Ascending aorta (tissue), 2 donors: ENCODE data around the gene MAPK4. TPM values are rescaled to one million over a fixed set of nuclear protein-coding genes. Genes with fewer than 3 reads are reported as not detected.

Source experiments
- DNase-seq, 2 donors: peaks; one replicate each; pipeline ENCODE4 v3.0.0-alpha.2; 2019; ENCODE audit warnings: low spot score in 2 of 2
- H3K27ac ChIP-seq, 2 donors: fragments of 200-600 bp; sonication (generic); one replicate each; pipeline ENCODE4 v1.5.1; 2016 to 2017; ENCODE audit warnings: mild to moderate bottlenecking in 1 of 2
- H3K27me3 ChIP-seq: fragments of 200-600 bp; sonication (generic); one replicate; pipeline ENCODE4 v1.5.1; 2017
- H3K36me3 ChIP-seq, 2 donors: fragments of 200-600 bp; sonication (generic); one replicate each; pipeline ENCODE4 v1.5.1; 2016
- H3K4me1 ChIP-seq, 2 donors: fragments of 200-600 bp; sonication (generic); one replicate each; pipeline ENCODE4 v1.5.1; 2016 to 2017; ENCODE audit warnings: mild to moderate bottlenecking in 1 of 2
- H3K4me3 ChIP-seq, 2 donors: fragments of 200-600 bp; sonication (generic); one replicate each; pipeline ENCODE4 v1.5.1; 2016 to 2017; ENCODE audit warnings: mild to moderate bottlenecking in 1 of 2
- H3K9me3 ChIP-seq, 2 donors: fragments of 200-600 bp; sonication (generic); one replicate each; pipeline ENCODE4 v1.5.1; 2016
- intact Hi-C: fragments of 100-400 bp; cut with DNase I; formaldehyde crosslinking; loops from one replicate; pipeline ENCODE4 v1.15.1; 2023
- total RNA-seq: library from RNA; depleted of rRNA; stranded (reverse); fragments of >200 nt; gene quantifications from one replicate; pipeline ENCODE4 v1.1.0, GENCODE V29; 2016
- TF ChIP-seq, protein P1 (sequence below), 3 experiments: fragments of 200-600 bp in 2 of 3; fragments of 450-650 bp in 1 of 3; sonication (generic) in 2 of 3; IDR thresholded peaks; one replicate each; pipeline ENCODE4 v1.5.1; 2016 to 2019; ENCODE audit warnings: antibody characterized with exemption in 3 of 3, mild to moderate bottlenecking in 1 of 3, moderate library complexity in 1 of 3

Gene MAPK4
- total RNA-seq, 1 donor from 2014 or later, result 1.2 TPM

DNA sequence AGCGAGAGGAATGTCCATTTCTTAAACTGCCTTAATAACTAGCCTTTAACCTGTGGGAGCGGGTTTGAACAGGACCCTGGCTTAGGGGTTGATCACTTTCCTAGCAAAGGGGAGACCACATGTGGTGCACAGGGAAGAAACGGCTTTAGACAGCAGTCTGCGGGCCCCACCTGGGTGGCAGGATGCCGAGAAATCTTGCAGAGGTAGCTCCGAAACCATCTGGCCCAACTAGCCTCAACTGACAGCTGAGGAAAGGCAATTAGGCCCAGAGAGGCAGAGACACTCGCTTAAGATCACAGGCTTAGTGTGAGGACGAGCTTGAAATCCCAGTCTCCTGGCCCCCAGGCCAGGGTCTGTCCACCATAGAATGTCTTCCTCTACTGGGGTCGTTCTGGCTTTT, 170.1 kb downstream of the MAPK4 start:
- no peak overlapping the region for H3K4me3 ChIP-seq
- H3K9me3 ChIP-seq, result no peaks in the 10 kb centered on the region
- DNase-seq, result no peak
- H3K36me3 ChIP-seq, result no peaks in the 10 kb centered on the region
- H3K27ac ChIP-seq, result no peak overlapping the region
- intact Hi-C loops, result no loop called here
- no peaks in the 10 kb centered on the region for H3K27me3 ChIP-seq
- no peaks in the 10 kb centered on the region for H3K4me1 ChIP-seq
- TF ChIP-seq, protein P1, sequence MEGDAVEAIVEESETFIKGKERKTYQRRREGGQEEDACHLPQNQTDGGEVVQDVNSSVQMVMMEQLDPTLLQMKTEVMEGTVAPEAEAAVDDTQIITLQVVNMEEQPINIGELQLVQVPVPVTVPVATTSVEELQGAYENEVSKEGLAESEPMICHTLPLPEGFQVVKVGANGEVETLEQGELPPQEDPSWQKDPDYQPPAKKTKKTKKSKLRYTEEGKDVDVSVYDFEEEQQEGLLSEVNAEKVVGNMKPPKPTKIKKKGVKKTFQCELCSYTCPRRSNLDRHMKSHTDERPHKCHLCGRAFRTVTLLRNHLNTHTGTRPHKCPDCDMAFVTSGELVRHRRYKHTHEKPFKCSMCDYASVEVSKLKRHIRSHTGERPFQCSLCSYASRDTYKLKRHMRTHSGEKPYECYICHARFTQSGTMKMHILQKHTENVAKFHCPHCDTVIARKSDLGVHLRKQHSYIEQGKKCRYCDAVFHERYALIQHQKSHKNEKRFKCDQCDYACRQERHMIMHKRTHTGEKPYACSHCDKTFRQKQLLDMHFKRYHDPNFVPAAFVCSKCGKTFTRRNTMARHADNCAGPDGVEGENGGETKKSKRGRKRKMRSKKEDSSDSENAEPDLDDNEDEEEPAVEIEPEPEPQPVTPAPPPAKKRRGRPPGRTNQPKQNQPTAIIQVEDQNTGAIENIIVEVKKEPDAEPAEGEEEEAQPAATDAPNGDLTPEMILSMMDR (IDR thresholded peaks at IDR 0.05), result no peak

DNA sequence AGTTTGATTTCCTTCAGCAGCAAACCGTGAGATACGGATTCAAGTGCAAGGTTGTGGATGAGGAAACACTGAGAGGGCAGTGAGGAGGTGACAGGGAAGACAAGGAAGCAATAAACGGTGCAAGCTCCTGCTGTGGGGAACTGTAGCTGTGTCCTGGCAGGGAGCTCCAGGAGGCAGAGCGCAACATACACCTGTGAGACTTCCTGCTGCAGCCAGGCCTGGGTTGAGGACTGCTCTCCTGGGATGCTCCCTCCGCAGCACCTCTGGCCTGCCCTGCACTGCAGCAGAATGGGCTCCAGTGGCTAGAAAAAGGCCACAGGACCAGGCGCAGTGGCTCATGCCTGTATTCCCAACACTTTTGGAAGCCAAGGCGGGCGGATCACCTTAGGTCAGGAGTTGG, 174.5 kb downstream of the MAPK4 start:
- DNase-seq, result no peak
- intact Hi-C loops, result no loop called here
- H3K27ac ChIP-seq, result no peak overlapping the region
- H3K36me3 ChIP-seq, result no peaks in the 10 kb centered on the region
- TF ChIP-seq, protein P1 (IDR thresholded peaks at IDR 0.05), result no peak
- H3K4me3 ChIP-seq, result no peak overlapping the region
- H3K9me3 ChIP-seq, result no peaks in the 10 kb centered on the region
- no peaks in the 10 kb centered on the region for H3K4me1 ChIP-seq
- no peaks in the 10 kb centered on the region for H3K27me3 ChIP-seq

DNA sequence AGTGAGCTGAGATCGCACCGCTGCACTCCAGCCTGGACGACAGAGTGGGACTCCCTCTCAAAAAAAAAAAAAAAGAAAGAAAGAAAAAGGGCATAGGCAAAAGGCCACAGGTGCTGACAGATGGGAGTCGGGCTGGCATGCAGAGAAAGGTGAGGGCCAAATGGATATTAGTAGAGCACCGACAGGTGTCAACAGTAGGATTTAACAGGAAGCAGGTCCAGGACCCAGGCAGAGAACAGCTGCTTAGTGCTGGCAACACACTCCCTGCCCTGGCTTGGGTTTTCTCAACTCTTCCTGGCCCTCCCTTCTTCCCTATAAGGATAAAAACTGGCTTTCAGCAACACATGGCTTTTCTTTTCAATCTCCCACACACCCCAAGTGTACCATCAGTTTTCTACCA, 175.0 kb downstream of the MAPK4 start:
- Histone ChIP-seq H3K27ac (no peak overlapping the region), H3K27me3 (no peaks in the 10 kb centered on the region), H3K4me3 (no peak overlapping the region), H3K36me3 (no peaks in the 10 kb centered on the region), H3K4me1 (no peaks in the 10 kb centered on the region), H3K9me3 (no peaks in the 10 kb centered on the region)
- TF ChIP-seq, protein P1 (IDR thresholded peaks at IDR 0.05), result no peak
- intact Hi-C loops, result no loop called here
- DNase-seq, result no peak

DNA sequence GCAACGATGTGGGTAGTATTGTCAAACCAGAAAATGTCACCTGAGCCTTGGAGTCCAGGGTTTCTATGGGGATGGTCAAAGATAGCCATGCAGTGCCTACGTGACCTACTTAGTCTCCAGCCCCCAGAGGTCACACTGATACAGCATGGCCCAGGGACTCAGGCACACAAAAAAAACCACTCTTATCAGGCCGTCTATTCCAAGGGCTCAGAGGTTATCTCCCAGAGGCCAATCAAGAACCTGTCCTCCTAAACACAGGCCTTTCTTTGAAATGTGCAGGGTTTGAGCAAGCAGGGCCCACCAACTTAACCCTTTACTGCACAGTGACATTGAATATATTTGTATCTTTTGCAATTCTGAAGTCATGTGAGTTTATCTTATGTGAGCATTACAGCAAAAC, 177.2 kb downstream of the MAPK4 start:
- TF ChIP-seq, protein P1 (IDR thresholded peaks at IDR 0.05), result no peak
- Histone ChIP-seq H3K27ac (no peak overlapping the region), H3K27me3 (no peaks in the 10 kb centered on the region), H3K36me3 (no peaks in the 10 kb centered on the region), H3K4me3 (no peak overlapping the region), H3K9me3 (no peaks in the 10 kb centered on the region), H3K4me1 (no peaks in the 10 kb centered on the region)
- intact Hi-C loops, result no loop called here
- DNase-seq, result no peak

DNA sequence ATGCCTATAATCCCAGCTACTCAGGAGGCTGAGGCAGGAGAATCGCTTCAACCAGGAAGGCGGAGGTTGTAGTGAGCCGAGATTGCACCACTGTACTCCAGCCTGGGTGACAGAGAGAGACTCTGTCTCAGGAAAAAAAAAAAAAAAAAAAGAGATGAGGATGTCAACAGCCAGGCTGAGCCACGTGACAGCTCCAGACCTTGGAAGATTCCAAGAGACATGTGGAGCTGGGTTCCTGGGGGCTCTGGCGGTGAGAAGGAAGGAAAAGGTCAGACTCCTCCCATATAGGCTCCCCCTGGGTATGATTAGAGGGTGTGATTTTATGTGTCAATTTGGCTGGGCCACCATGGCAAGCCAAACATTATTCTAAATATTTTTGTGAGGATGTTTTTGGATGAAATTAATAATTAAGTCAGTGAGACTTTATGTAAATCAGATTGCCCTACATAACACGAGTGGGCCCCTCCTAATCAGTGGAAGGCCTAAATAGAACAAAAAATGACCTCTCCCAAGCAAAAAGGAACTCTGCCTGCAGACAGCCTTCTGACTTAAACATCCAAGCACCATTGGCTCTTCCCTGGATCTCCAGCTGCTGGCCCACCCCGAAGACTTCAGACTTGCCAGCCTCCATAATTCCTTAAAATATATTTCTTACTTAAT, 178.3 kb downstream of the MAPK4 start:
- Histone ChIP-seq H3K27ac (no peak overlapping the region), H3K27me3 (no peaks in the 10 kb centered on the region), H3K36me3 (no peaks in the 10 kb centered on the region), H3K9me3 (no peaks in the 10 kb centered on the region), H3K4me1 (no peaks in the 10 kb centered on the region), H3K4me3 (no peak overlapping the region)
- intact Hi-C loops, result no loop called here
- DNase-seq, result no peak
- TF ChIP-seq, protein P1 (IDR thresholded peaks at IDR 0.05), result no peak

DNA sequence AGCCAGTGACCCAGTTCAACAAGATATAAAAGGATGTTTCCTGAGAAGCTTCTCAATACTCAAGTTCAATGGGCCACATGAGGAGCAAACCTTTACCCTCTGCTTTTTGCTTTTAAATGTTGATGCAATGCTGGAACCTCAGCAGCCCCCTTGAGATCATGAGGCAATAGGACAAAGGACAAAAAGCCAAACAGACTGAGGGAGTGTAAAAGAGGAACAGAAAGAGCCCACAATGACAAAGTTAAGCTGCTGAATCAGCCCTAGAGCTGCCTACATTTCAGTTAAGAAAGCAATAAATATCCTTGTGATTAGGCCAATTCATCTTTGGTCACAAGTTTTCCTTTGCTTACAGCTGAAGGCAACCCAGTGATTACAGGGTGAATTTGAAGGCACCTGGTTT, 183.1 kb downstream of the MAPK4 start:
- Histone ChIP-seq H3K27ac (no peak overlapping the region), H3K36me3 (no peaks in the 10 kb centered on the region), H3K9me3 (no peaks in the 10 kb centered on the region), H3K4me3 (no peak overlapping the region), H3K27me3 (no peaks in the 10 kb centered on the region), H3K4me1 (no peaks in the 10 kb centered on the region)
- TF ChIP-seq, protein P1 (IDR thresholded peaks at IDR 0.05), result no peak
- intact Hi-C loops, result no loop called here
- no peak for DNase-seq
